Measurements from ENCODE around the gene VCAN. TPM values are rescaled to one million over a fixed set of nuclear protein-coding genes. Genes with fewer than 3 reads are reported as not detected.

The VCAN gene
- total and polyA plus RNA-seq, 2 experiments from 2014 or later, result 133 to 404 TPM

GRCh38 chr5:83570916-83571315 is 99.4 kb downstream of the VCAN start:
- H2AFZ ChIP-seq, result no peak overlapping the region
- peaks cover 60% of the 10 kb centered on the region for H3K36me3 Mint-ChIP-seq (ENCODE audit: low read depth)
- no peaks in the 10 kb centered on the region for H3K27me3 ChIP-seq (ENCODE audit: insufficient read depth)
- H3K27ac Mint-ChIP-seq, result no peak overlapping the region
- no peaks in the 10 kb centered on the region for H4K20me1 ChIP-seq (replicated peaks; ENCODE audit: insufficient read depth)
- no peaks in the 10 kb centered on the region for H3K79me2 ChIP-seq (replicated peaks; ENCODE audit: insufficient read depth)
- ATAC-seq (no peak), DNase-seq (ENCODE audit: low spot score) (no peak)
- no peaks in the 10 kb centered on the region for H3K9me3 Mint-ChIP-seq
- H3K9me2 ChIP-seq (ENCODE audit: insufficient read depth), result no peaks in the 10 kb centered on the region
- H3K4me2 ChIP-seq, result no peak overlapping the region
- peaks cover 3% of the 10 kb centered on the region; the same call in 1 of the 3 replicates for H3K4me1 Mint-ChIP-seq
- no peak overlapping the region for H3K4me3 ChIP-seq
- TF ChIP-seq EZH2phosphoT487 (IDR thresholded peaks at IDR 0.05; ENCODE audit: unreplicated experiment) (no peak), ZNF462 (CRISPR knock-in tag; IDR thresholded peaks at IDR 0.05) (no peak), CREB1 (CRISPR knock-in tag; IDR thresholded peaks at IDR 0.05; ENCODE audit: low read depth) (no peak), CTCF (conservative IDR thresholded peaks at IDR 0.05; ENCODE audit: low read depth in 2 of 2) (no peak), ETS1 (IDR thresholded peaks at IDR 0.05) (no peak), NANOG (IDR thresholded peaks at IDR 0.05; ENCODE audit: borderline replicate concordance) (no peak), EZH2 (IDR thresholded peaks at IDR 0.05; ENCODE audit: low read depth, unreplicated experiment) (no peak), ZNF114 (CRISPR knock-in tag; IDR thresholded peaks at IDR 0.05) (no peak), STAT1 (IDR thresholded peaks at IDR 0.05; ENCODE audit: unreplicated experiment) (no peak), ZNF331 (CRISPR knock-in tag; IDR thresholded peaks at IDR 0.05; ENCODE audit: low read depth) (no peak)
- H3K4me3 Mint-ChIP-seq, result no peak overlapping the region
- H3F3A ChIP-seq (replicated peaks; ENCODE audit: low read depth), result no peaks in the 10 kb centered on the region
- no peaks in the 10 kb centered on the region for H3K4me1 ChIP-seq (ENCODE audit: insufficient read depth)
- H3K27me3 Mint-ChIP-seq (ENCODE audit: insufficient read depth, low read depth, poor library complexity), result peaks cover 3% of the 10 kb centered on the region
- no peak overlapping the region for H3K27ac ChIP-seq (ENCODE audit: low read depth)
- peaks cover 25% of the 10 kb centered on the region; the same call in 1 of the 2 replicates for H3K36me3 ChIP-seq (ENCODE audit: insufficient read depth)

Data from GM23338 (cell line).